Calu3 (cell line): Measurements from ENCODE around the gene TRNP1. TPM values are rescaled to one million over a fixed set of nuclear protein-coding genes. Genes with fewer than 3 reads are reported as not detected.

Source experiments
- BruUV-seq: library from RNA; stranded (reverse); fragments of 400-500 nt; replicated peaks from 2 replicates; lab custom pipeline; 2021; lab: Mats Ljungman, UMichigan
- CTCF ChIA-PET: fragments of 300-600 bp; sonication (Branson Sonifier 250); formaldehyde crosslinking; loops from one replicate; lab custom pipeline; 2022; ENCODE audit warnings: antibody characterized with exemption; lab: Charles Lee
- DNase-seq: peaks from one replicate; pipeline ENCODE4 v3.0.0; 2022
- H3K27ac Mint-ChIP-seq: one replicate; pipeline ENCODE4 v1.8.0; 2022; ENCODE audit warnings: mixed read lengths; ENCODE audit not compliant: unreplicated experiment
- H3K27me3 Mint-ChIP-seq: one replicate; pipeline ENCODE4 v1.8.0; 2022; ENCODE audit warnings: mixed read lengths; ENCODE audit not compliant: unreplicated experiment
- H3K36me3 Mint-ChIP-seq: one replicate; pipeline ENCODE4 v1.8.0; 2022; ENCODE audit warnings: mild to moderate bottlenecking, moderate library complexity, mixed read lengths; ENCODE audit not compliant: insufficient read depth, unreplicated experiment
- H3K4me1 Mint-ChIP-seq: one replicate; pipeline ENCODE4 v1.8.0; 2022; ENCODE audit warnings: mild to moderate bottlenecking, low read depth, mixed read lengths; ENCODE audit not compliant: unreplicated experiment
- H3K4me3 Mint-ChIP-seq: one replicate; pipeline ENCODE4 v1.8.0; 2022; ENCODE audit warnings: mild to moderate bottlenecking, low read depth, moderate library complexity, mixed read lengths; ENCODE audit not compliant: unreplicated experiment
- H3K9me3 Mint-ChIP-seq: one replicate; pipeline ENCODE4 v1.8.0; 2022; ENCODE audit warnings: low read depth, mixed read lengths; ENCODE audit not compliant: unreplicated experiment
- CTCF ChIP-seq: fragments of 200-600 bp; IDR thresholded peaks from one replicate; pipeline ENCODE4 v1.8.0; 2022; ENCODE audit warnings: antibody characterized with exemption; ENCODE audit not compliant: unreplicated experiment
- intact Hi-C: fragments of 100-400 bp; cut with micrococcal nuclease; formaldehyde crosslinking; loops from one replicate; pipeline ENCODE4 v1.10.0; 2022; ENCODE audit not compliant: unreplicated experiment
- total RNA-seq: library from RNA; stranded (reverse); gene quantifications from 2 replicates; pipeline ENCODE4 v1.2.3, GENCODE V29; 2022

Gene TRNP1
- total RNA-seq, 1 experiment from 2014 or later: 195 TPM

DNA sequence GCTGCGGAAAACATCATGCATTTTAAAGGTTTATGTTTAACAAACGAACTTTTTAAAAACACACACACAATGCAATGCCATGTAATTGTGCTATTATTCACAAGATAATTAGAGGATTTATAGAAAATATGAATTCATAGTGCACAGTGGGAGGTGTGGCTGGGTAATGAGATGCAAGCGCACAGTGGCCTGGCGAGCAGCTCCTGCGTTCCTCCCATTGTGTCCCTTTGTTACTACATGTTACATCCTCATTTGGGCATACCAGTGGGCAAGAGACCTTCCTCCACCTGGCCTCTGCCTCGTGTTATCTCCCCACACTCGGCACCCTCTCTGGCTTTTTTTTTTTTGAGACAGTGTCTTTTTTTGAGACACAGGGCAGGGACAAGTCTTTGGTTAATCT lies 49.2 kb downstream of the TRNP1 start:
- DNase-seq: no peak
- CTCF ChIA-PET: interaction anchor here (0.6 to 2.4 kb wide), 3 partner anchors 45 to 55 kb away, joined by 3 to 36 read pairs (median 3); no protein-coding TSS in a partner anchor
- TF ChIP-seq CTCF: no peak
- Mint-ChIP-seq H3K9me3 (no peaks in the 10 kb centered on the region), H3K27ac (no peak overlapping the region), H3K4me1 (no peaks in the 10 kb centered on the region), H3K4me3 (no peak overlapping the region), H3K36me3 (no peaks in the 10 kb centered on the region), H3K27me3 (no peaks in the 10 kb centered on the region)
- intact Hi-C loops: loop anchor here (10.0 kb wide), 1 partner anchor 152 kb away; no protein-coding TSS in a partner anchor
- BruUV-seq: no TSS peak

DNA sequence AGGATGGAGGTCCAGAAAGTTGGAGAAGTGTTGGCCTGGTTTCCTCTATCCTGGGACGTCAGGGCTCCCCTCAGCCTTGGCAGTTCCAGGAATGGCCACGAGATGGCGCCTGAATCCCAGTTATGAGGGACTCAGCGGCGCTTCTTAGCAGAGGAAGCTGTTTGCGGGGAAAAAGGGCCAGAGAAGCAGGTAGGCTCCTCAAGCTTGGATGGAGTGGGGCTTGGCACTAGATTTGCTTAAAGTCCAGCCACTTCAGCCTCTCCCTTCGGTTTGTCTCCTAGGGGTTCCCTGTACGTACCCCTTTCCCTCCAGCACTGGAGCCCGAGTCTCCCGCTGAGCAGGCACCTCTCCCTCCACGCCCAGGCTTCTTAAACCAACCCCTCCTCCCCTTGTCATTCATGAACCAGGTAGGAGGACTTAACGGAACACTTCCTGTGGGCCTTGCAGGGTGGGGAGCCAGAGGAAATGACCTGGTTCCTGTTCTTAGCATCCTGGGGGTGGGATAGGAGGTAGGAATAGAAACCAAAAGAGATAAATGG lies 51.2 kb downstream of the TRNP1 start:
- peak; percentile 84 for TF ChIP-seq CTCF
- no peak overlapping the region for H3K27ac Mint-ChIP-seq
- no peak overlapping the region for H3K4me3 Mint-ChIP-seq

DNA sequence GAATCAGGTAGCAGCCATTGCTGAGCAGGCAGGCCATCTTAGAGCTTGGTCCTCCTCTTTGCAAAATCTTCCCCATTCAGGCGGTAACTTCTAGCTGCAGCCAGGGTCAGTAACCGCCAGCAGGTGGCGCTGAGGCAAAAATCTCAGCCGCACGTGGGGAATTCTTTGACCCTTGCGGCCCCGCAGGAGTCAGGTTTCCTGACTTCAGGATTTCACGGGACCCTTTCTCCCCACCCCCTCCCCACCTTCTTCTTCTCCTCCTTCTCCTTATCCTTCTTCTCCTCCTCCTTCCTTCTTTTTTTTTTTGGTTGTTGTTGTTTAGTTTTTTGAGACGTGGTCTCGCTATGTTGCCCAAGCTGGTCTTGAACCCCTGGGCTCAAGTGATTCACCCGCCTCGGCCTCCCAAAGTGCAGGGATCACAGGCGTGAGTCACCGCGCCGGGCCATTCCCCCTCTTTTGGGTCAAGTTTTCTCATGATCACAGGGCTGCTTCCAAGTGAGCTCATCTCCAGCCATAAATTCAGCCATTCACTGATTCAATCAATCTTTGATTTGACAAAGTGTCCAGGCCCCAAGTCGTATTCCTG lies 52.6 kb downstream of the TRNP1 start:
- no peak overlapping the region for H3K4me3 Mint-ChIP-seq
- H3K27me3 Mint-ChIP-seq: no peaks in the 10 kb centered on the region
- no peaks in the 10 kb centered on the region for H3K9me3 Mint-ChIP-seq
- peak; percentile 63 for DNase-seq
- no peaks in the 10 kb centered on the region for H3K36me3 Mint-ChIP-seq
- intact Hi-C loops: loop anchor here (10.0 kb wide), 1 partner anchor 149 kb away; no protein-coding TSS in a partner anchor
- no peaks in the 10 kb centered on the region for H3K4me1 Mint-ChIP-seq
- TF ChIP-seq CTCF: peak; percentile 81
- no peak overlapping the region for H3K27ac Mint-ChIP-seq
- no TSS peak for BruUV-seq
- CTCF ChIA-PET: interaction anchor here (0.6 to 1.7 kb wide), 15 partner anchors 9 to 281 kb away, joined by 3 to 18 read pairs (median 4); no protein-coding TSS in a partner anchor

More for the DNA sequence above, 51.2 kb downstream of the TRNP1 start:
- peak; percentile 84 for DNase-seq
- CTCF ChIA-PET: interaction anchor here (0.6 to 2.4 kb wide), 13 partner anchors 11 to 255 kb away, joined by 3 to 36 read pairs (median 4); partner anchors contain the start of genes KDF1 and SLC9A1
- no peaks in the 10 kb centered on the region for H3K9me3 Mint-ChIP-seq
- H3K36me3 Mint-ChIP-seq: no peaks in the 10 kb centered on the region
- intact Hi-C loops: loop anchor here (1.0 to 10.0 kb wide), 2 partner anchors 53 to 150 kb away; no protein-coding TSS in a partner anchor
- H3K4me1 Mint-ChIP-seq: no peaks in the 10 kb centered on the region
- no TSS peak for BruUV-seq
- no peaks in the 10 kb centered on the region for H3K27me3 Mint-ChIP-seq

- BruUV-seq: no TSS peak
- CTCF ChIA-PET: interaction anchor here (0.6 to 0.8 kb wide), 2 partner anchors 41 to 49 kb away, joined by 3 to 4 read pairs; no protein-coding TSS in a partner anchor
- H3K36me3 Mint-ChIP-seq: no peaks in the 10 kb centered on the region
- no peak for TF ChIP-seq CTCF
- no peaks in the 10 kb centered on the region for H3K4me1 Mint-ChIP-seq
- no peak overlapping the region for H3K27ac Mint-ChIP-seq
- H3K27me3 Mint-ChIP-seq: no peaks in the 10 kb centered on the region
- H3K9me3 Mint-ChIP-seq: no peaks in the 10 kb centered on the region
- H3K4me3 Mint-ChIP-seq: no peak overlapping the region
- DNase-seq: no peak
- intact Hi-C loops: loop anchor here (10.0 kb wide), 1 partner anchor 147 kb away; no protein-coding TSS in a partner anchor
Measured at GRCh38 chr1:27047914-27048313, 54.4 kb downstream of the TRNP1 start.
